Central memory CD8-positive, alpha-beta T cell (primary cell): Measurements from ENCODE around the gene MMP26.

Experiments
- ATAC-seq: fragments of 150-1000 bp; cut with Tn5 transposase; replicated peaks from 2 replicates; pipeline ENCODE4 v1.10.0; 2022; ENCODE audit warnings: mild to moderate bottlenecking, moderate FRiP score, moderate number of reproducible peaks; ENCODE audit not compliant: poor library complexity, severe bottlenecking; ENCODE audit errors: extremely low read depth
- DNase-seq, 2 donors: peaks; one replicate each; pipeline ENCODE4 v3.0.0; 2021; ENCODE audit warnings: low spot score in 2 of 2
- H3K27ac Mint-ChIP-seq: one replicate; pipeline ENCODE4 v1.8.0; 2022; ENCODE audit warnings: low read depth, mild to moderate bottlenecking, moderate library complexity, mixed read lengths
- H3K27me3 Mint-ChIP-seq: one replicate; pipeline ENCODE4 v1.8.0; 2022; ENCODE audit warnings: mixed read lengths
- H3K36me3 Mint-ChIP-seq: one replicate; pipeline ENCODE4 v1.8.0; 2022; ENCODE audit warnings: mild to moderate bottlenecking, moderate library complexity, mixed read lengths; ENCODE audit not compliant: insufficient read depth
- H3K4me1 Mint-ChIP-seq: one replicate; pipeline ENCODE4 v1.8.0; 2022; ENCODE audit warnings: mixed read lengths
- H3K4me3 Mint-ChIP-seq: one replicate; pipeline ENCODE4 v1.8.0; 2022; ENCODE audit warnings: mild to moderate bottlenecking, moderate library complexity, mixed read lengths
- H3K9me3 Mint-ChIP-seq: one replicate; pipeline ENCODE4 v1.8.0; 2022; ENCODE audit warnings: mixed read lengths

The MMP26 gene

GRCh38 chr11:4704054-4704789 is at the start of gene MMP26:
MMP26 (plus strand) TSS chr11:4704784.
- Mint-ChIP-seq H3K27ac (no peak within 1 kb of the TSS), H3K9me3 (no peaks in the 10 kb centered on the region), H3K36me3 (no peaks in the 10 kb centered on the region), H3K4me1 (peaks cover 4% of the 10 kb centered on the region), H3K4me3 (no peak within 1 kb of the TSS), H3K27me3 (peaks cover under 1% of the 10 kb centered on the region)
- no peak for DNase-seq
- ATAC-seq: no peak

DNA sequence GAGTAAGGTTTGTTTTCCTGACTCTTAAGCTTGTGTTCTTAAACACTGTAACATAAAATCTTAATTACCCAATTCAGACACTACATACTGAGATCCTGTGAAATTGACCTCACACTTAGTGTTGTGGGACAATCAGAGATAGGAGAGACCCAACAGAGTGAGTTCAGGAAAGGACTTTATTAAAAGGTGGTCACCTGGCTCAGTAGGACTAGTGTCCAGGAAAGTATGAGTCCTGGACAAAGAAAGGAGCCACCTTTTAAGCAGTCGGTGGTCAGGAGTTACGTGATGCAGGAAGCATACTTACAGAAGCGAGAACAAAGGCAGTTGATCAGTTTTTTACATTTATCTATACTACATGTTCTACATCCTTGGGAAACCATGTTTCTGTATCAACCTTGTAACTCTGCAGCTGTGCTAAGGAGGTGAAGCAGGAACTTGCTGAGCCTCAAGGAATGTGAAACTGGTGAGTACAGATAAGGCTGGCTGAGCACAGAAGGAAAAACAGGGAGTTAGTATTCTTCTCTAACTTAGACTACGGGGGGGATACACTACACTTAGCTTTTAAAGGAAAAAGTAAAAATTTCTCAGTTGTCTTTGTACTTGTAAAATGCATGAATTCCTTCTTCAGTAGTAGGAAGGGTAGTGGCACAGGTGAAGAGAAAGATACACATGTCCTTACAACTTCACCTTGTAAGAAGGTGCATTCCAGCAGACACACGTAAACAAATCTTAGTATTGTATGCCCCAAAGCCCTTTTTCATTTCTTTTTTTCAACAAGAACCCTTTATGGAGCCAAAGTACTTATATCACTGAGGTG is 45.7 kb upstream of the MMP26 start:
- DNase-seq: no peak
- ATAC-seq: no peak
- Mint-ChIP-seq H3K4me1 (no peaks in the 10 kb centered on the region), H3K36me3 (no peaks in the 10 kb centered on the region), H3K27me3 (peaks cover 13% of the 10 kb centered on the region), H3K4me3 (no peak overlapping the region), H3K27ac (no peak overlapping the region), H3K9me3 (no peaks in the 10 kb centered on the region)

DNA sequence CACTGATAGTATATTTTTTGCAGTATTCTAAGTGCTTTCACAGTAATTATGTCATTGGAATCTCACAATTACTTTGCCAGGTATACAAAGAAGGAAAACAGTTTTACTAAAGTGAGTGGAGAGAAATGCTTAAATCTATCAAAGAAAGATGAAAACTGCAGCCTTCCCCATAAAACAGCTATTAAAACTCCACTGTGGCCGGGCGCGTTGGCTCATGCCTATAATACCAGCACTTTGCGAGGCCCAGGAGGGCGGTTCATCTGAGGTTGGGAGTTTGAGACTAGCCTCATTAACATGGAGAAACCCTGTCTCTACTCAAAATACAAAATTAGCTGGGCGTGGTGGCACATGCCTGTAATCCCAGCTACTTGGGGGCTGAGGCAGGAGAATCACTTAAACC is 41.7 kb upstream of the MMP26 start:
- DNase-seq (no peak), ATAC-seq (no peak)
- Mint-ChIP-seq H3K9me3 (no peaks in the 10 kb centered on the region), H3K4me3 (no peak overlapping the region), H3K36me3 (no peaks in the 10 kb centered on the region), H3K27me3 (peaks cover 13% of the 10 kb centered on the region), H3K27ac (no peak overlapping the region), H3K4me1 (no peaks in the 10 kb centered on the region)

DNA sequence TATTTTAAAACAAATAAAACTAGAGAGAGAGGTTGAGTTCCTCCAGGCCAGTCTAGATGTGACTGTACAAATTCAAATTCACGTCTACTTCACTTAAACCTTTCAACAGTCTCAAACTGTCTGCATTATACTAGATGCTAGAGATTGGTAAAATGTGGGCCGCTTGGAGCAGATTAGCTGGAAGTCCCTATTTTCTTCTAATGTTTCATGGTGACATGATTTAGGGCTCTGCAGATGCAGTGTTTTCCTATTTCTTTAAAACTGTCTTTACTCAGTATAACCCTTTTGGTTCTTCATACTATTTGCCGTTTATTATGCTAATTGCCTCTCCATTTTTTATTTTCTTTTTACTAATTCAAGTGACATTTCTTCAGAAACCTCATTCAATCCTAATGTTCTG is 40.4 kb upstream of the MMP26 start:
- Mint-ChIP-seq H3K4me1 (no peaks in the 10 kb centered on the region), H3K27ac (no peak overlapping the region), H3K27me3 (peaks cover 13% of the 10 kb centered on the region), H3K9me3 (no peaks in the 10 kb centered on the region), H3K36me3 (no peaks in the 10 kb centered on the region), H3K4me3 (no peak overlapping the region)
- DNase-seq (no peak), ATAC-seq (no peak)

GRCh38 chr11:4664786-4665185 is 39.8 kb upstream of the MMP26 start:
- no peak for ATAC-seq
- Mint-ChIP-seq H3K4me1 (no peaks in the 10 kb centered on the region), H3K36me3 (no peaks in the 10 kb centered on the region), H3K4me3 (no peak overlapping the region), H3K9me3 (no peaks in the 10 kb centered on the region), H3K27ac (no peak overlapping the region), H3K27me3 (peaks cover 13% of the 10 kb centered on the region)
- no peak for DNase-seq

DNA sequence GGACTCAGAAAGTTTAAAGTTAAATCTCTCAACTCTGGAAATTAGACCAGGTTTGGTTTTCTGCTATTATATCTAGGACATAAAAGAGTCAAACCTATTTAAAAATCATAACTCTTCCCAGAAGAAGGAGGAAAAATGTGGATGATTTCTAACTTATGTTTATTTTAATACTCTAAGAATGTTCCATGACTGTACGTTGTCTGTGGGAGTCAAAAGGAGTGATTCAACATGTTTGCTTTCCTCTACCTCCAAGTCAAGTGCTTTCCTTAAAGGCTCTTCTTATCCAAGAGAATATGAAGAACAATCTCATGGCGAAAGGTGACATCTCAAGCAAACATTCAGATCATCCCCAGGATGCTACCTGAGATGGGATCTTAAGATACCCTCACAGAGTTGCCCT is 39.2 kb upstream of the MMP26 start:
- no peaks in the 10 kb centered on the region for H3K36me3 Mint-ChIP-seq
- no peak overlapping the region for H3K4me3 Mint-ChIP-seq
- no peaks in the 10 kb centered on the region for H3K4me1 Mint-ChIP-seq
- DNase-seq (no peak), ATAC-seq (no peak)
- peaks cover 12% of the 10 kb centered on the region for H3K27me3 Mint-ChIP-seq
- no peak overlapping the region for H3K27ac Mint-ChIP-seq
- no peaks in the 10 kb centered on the region for H3K9me3 Mint-ChIP-seq

GRCh38 chr11:4671741-4672140 is 32.8 kb upstream of the MMP26 start:
- H3K36me3 Mint-ChIP-seq: no peaks in the 10 kb centered on the region
- H3K27ac Mint-ChIP-seq: no peak overlapping the region
- DNase-seq (no peak), ATAC-seq (no peak)
- H3K27me3 Mint-ChIP-seq: peaks cover 38% of the 10 kb centered on the region
- H3K4me1 Mint-ChIP-seq: no peaks in the 10 kb centered on the region
- H3K4me3 Mint-ChIP-seq: no peak overlapping the region
- H3K9me3 Mint-ChIP-seq: no peaks in the 10 kb centered on the region

DNA sequence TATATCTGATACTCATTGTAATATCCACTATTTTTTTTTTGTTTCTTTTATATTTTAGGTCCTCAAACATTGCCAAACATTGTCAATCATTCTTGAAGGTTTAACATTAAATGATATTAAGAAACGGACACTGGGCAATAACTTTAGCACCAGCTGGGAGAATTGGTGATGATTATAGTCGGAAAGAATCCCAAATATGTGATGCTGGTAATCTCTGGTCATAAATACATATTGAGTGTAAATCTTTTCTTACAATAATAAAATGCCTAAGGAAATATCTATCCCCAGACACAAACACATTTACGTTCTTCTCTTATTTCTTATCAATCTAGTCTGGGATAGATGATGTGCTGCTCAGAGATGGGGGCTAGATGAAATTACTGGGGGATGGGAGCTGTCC is 32.1 kb upstream of the MMP26 start:
- H3K4me3 Mint-ChIP-seq: no peak overlapping the region
- H3K9me3 Mint-ChIP-seq: no peaks in the 10 kb centered on the region
- no peaks in the 10 kb centered on the region for H3K4me1 Mint-ChIP-seq
- peaks cover 38% of the 10 kb centered on the region for H3K27me3 Mint-ChIP-seq
- H3K36me3 Mint-ChIP-seq: no peaks in the 10 kb centered on the region
- DNase-seq (no peak), ATAC-seq (no peak)
- no peak overlapping the region for H3K27ac Mint-ChIP-seq

DNA sequence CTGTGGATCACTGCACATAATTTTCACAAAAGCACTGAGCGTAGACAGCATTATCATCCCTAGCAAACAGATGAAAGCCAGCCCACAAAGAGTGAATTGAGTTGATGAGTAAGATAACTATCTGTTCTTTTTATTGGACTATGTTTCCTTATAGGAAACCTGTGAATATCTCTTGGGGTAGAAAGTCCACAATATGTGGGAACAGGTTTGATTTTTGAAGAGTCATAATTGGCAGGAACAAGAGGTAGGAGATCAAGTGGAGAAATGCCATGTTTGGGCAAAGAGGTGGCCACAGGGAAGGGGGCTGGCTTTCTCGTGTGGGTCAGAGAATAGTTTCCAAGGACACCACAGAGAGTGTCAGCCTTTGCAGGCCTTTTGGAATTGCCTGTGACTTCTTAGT is 30.8 kb upstream of the MMP26 start:
- Mint-ChIP-seq H3K36me3 (no peaks in the 10 kb centered on the region), H3K4me3 (no peak overlapping the region), H3K27me3 (peaks cover 38% of the 10 kb centered on the region), H3K4me1 (no peaks in the 10 kb centered on the region), H3K9me3 (no peaks in the 10 kb centered on the region), H3K27ac (no peak overlapping the region)
- ATAC-seq (no peak), DNase-seq (no peak)

- no peak overlapping the region for H3K27ac Mint-ChIP-seq
Measured at GRCh38 chr11:4677948-4678347, 26.6 kb upstream of the MMP26 start.

DNA sequence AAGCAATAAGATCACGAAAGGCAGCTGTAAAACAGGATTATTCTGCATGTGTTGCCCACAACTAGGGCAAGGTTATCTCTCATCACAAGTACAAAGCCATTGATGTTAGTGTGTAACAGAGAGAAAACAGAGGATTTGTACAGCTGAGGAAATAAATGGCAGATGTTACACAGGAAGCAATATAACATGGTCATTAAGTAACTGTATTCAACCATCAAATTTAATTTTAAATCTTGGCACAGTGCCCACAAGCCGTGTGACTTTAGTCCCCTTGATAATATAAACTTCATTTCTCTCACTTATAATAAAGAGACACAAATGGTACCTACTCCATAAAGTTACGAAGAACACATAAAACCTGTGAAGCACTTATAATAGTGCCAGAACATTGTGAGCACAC is 24.2 kb upstream of the MMP26 start:
- peaks cover 9% of the 10 kb centered on the region for H3K27me3 Mint-ChIP-seq
- ATAC-seq (no peak), DNase-seq (no peak)
- H3K4me1 Mint-ChIP-seq: no peaks in the 10 kb centered on the region
- no peak overlapping the region for H3K27ac Mint-ChIP-seq
- H3K9me3 Mint-ChIP-seq: no peaks in the 10 kb centered on the region
- peaks cover 4% of the 10 kb centered on the region for H3K36me3 Mint-ChIP-seq
- H3K4me3 Mint-ChIP-seq: no peak overlapping the region

More at GRCh38 chr11:4677948-4678347, 26.6 kb upstream of the MMP26 start:
- ATAC-seq (no peak), DNase-seq (no peak)
- no peaks in the 10 kb centered on the region for H3K9me3 Mint-ChIP-seq
- no peaks in the 10 kb centered on the region for H3K4me1 Mint-ChIP-seq
- H3K36me3 Mint-ChIP-seq: peaks cover 2% of the 10 kb centered on the region
- H3K4me3 Mint-ChIP-seq: no peak overlapping the region
- peaks cover 24% of the 10 kb centered on the region for H3K27me3 Mint-ChIP-seq

GRCh38 chr11:4682623-4683419 is 21.8 kb upstream of the MMP26 start:
- no peak for ATAC-seq
- Mint-ChIP-seq H3K4me1 (no peaks in the 10 kb centered on the region), H3K27ac (no peak overlapping the region), H3K9me3 (no peaks in the 10 kb centered on the region), H3K36me3 (peaks cover 4% of the 10 kb centered on the region), H3K4me3 (no peak overlapping the region), H3K27me3 (no peaks in the 10 kb centered on the region)
- DNase-seq: no peak
